Measurements from ENCODE around the gene TBC1D9B. TPM values are rescaled to one million over a fixed set of nuclear protein-coding genes. Genes with fewer than 3 reads are reported as not detected.

TBC1D9B gene
- total and polyA plus RNA-seq, 2 of the 13 experiments (the other 11 are each of a cell fraction or from before 2014, with no cell fraction given), result 35.0 to 50.0 TPM

- Histone ChIP-seq H3K79me2 (ENCODE audit: insufficient read depth, low read length) (no peaks in the 10 kb centered on the region), H3K4me3 (replicated peaks in 1 of 3; ENCODE audit: insufficient read depth in 1 of 3, low read depth in 2 of 3, low read length in 3 of 3) (no peak overlapping the region), H4K20me1 (ENCODE audit: insufficient read depth, low read length) (no peaks in the 10 kb centered on the region), H3K27ac (ENCODE audit: extremely low read length, insufficient read depth, low read length) (no peak overlapping the region), H3K9me3 (ENCODE audit: low read length) (no peaks in the 10 kb centered on the region), H2AFZ (ENCODE audit: low read length) (no peak overlapping the region), H3K27me3 (ENCODE audit: control insufficient read depth in 1 of 2, insufficient read depth in 2 of 2, low read length in 2 of 2) (no peaks in the 10 kb centered on the region), H3K36me3 (replicated peaks in 1 of 2; ENCODE audit: control insufficient read depth in 1 of 2, insufficient read depth in 2 of 2, low read length in 2 of 2) (peaks cover 26 to 74% of the 10 kb centered on the region in 2 experiments), H3K4me2 (ENCODE audit: low read depth, low read length) (no peak overlapping the region), H3K4me1 (ENCODE audit: insufficient read depth, low read length) (peaks cover 21% of the 10 kb centered on the region), H3K9ac (ENCODE audit: insufficient read depth, low read depth, low read length) (no peak overlapping the region)
- BruUV-seq (replicated peaks), result no TSS peak
- DNase-seq (ENCODE audit: low spot score) (no peak), ATAC-seq (peak; percentile 64), FAIRE-seq (no peak)
- 89% methylated on average over 22 of the region's 26 CpGs for WGBS (ENCODE audit: low lambda C conversion rate)
- in situ Hi-C loops (cut with HindIII; ENCODE audit: extremely low pct_ligation_motif_present, low pct_unique_long_range_greater_than_20kb) (no loop called here), intact Hi-C loops (cut with micrococcal nuclease; ENCODE audit: unreplicated experiment) (no loop called here)
- ChIA-PET CTCF (ENCODE audit: low intra/inter-chr PET ratio, low total read pairs) (no interaction called here), POLR2A (interaction anchor here (1.7 kb wide), 1 partner anchor 13 kb away, joined by 6 read pairs; no protein-coding TSS in a partner anchor)
- TF ChIP-seq, protein P1, sequence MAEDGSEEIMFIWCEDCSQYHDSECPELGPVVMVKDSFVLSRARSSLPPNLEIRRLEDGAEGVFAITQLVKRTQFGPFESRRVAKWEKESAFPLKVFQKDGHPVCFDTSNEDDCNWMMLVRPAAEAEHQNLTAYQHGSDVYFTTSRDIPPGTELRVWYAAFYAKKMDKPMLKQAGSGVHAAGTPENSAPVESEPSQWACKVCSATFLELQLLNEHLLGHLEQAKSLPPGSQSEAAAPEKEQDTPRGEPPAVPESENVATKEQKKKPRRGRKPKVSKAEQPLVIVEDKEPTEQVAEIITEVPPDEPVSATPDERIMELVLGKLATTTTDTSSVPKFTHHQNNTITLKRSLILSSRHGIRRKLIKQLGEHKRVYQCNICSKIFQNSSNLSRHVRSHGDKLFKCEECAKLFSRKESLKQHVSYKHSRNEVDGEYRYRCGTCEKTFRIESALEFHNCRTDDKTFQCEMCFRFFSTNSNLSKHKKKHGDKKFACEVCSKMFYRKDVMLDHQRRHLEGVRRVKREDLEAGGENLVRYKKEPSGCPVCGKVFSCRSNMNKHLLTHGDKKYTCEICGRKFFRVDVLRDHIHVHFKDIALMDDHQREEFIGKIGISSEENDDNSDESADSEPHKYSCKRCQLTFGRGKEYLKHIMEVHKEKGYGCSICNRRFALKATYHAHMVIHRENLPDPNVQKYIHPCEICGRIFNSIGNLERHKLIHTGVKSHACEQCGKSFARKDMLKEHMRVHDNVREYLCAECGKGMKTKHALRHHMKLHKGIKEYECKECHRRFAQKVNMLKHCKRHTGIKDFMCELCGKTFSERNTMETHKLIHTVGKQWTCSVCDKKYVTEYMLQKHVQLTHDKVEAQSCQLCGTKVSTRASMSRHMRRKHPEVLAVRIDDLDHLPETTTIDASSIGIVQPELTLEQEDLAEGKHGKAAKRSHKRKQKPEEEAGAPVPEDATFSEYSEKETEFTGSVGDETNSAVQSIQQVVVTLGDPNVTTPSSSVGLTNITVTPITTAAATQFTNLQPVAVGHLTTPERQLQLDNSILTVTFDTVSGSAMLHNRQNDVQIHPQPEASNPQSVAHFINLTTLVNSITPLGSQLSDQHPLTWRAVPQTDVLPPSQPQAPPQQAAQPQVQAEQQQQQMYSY (CRISPR knock-in tag; IDR thresholded peaks at IDR 0.05), result no peak
- no peak for TF ChIP-seq PREB (CRISPR knock-in tag; IDR thresholded peaks at IDR 0.05)
- TF ChIP-seq ZNF101 (CRISPR knock-in tag; IDR thresholded peaks at IDR 0.05; ENCODE audit: borderline replicate concordance, low read depth), result no peak
- no peak for TF ChIP-seq DNMT1 (CRISPR knock-in tag; IDR thresholded peaks at IDR 0.05)
- TF ChIP-seq ZZZ3 (CRISPR knock-in tag; IDR thresholded peaks at IDR 0.05; ENCODE audit: borderline replicate concordance), result no peak
- no peak for TF ChIP-seq ZNF383 (CRISPR knock-in tag; IDR thresholded peaks at IDR 0.05; ENCODE audit: borderline replicate concordance)
- TF ChIP-seq HNF4G (IDR thresholded peaks at IDR 0.05; ENCODE audit: borderline replicate concordance, low read depth, low read length), result peak; percentile 57
- TF ChIP-seq HNF4G (CRISPR knock-in tag; IDR thresholded peaks at IDR 0.05; ENCODE audit: borderline replicate concordance, low read depth), result 0 out of 2 replicates have a peak, but pooled peaks have one; percentile 27
- no peak for TF ChIP-seq ZFP37 (CRISPR knock-in tag; IDR thresholded peaks at IDR 0.05; ENCODE audit: borderline replicate concordance)
- TF ChIP-seq RXRA (CRISPR knock-in tag; IDR thresholded peaks at IDR 0.05), result no peak
- no peak for TF ChIP-seq ZSCAN5A (CRISPR knock-in tag; IDR thresholded peaks at IDR 0.05; ENCODE audit: borderline replicate concordance)
- TF ChIP-seq, protein P2, sequence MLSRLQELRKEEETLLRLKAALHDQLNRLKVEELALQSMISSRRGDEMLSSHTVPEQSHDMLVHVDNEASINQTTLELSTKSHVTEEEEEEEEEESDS (CRISPR knock-in tag; IDR thresholded peaks at IDR 0.05; ENCODE audit: borderline replicate concordance), result no peak
- TF ChIP-seq ESRRA (CRISPR knock-in tag; IDR thresholded peaks at IDR 0.05; ENCODE audit: low read depth), result peak; percentile 61; the same call in 1 of the 2 replicates
Observed at GRCh38 chr5:179893958-179894895, 13.5 kb downstream of the TBC1D9B start.

All from HepG2 (cell line).